ENCODE data around the gene KIAA0586.
"Not testable (repeated sequence)": the region's sequence is repeated elsewhere in the genome, so short reads cannot be mapped to it uniquely, and the experiment has no call there.

The KIAA0586 gene

DNA sequence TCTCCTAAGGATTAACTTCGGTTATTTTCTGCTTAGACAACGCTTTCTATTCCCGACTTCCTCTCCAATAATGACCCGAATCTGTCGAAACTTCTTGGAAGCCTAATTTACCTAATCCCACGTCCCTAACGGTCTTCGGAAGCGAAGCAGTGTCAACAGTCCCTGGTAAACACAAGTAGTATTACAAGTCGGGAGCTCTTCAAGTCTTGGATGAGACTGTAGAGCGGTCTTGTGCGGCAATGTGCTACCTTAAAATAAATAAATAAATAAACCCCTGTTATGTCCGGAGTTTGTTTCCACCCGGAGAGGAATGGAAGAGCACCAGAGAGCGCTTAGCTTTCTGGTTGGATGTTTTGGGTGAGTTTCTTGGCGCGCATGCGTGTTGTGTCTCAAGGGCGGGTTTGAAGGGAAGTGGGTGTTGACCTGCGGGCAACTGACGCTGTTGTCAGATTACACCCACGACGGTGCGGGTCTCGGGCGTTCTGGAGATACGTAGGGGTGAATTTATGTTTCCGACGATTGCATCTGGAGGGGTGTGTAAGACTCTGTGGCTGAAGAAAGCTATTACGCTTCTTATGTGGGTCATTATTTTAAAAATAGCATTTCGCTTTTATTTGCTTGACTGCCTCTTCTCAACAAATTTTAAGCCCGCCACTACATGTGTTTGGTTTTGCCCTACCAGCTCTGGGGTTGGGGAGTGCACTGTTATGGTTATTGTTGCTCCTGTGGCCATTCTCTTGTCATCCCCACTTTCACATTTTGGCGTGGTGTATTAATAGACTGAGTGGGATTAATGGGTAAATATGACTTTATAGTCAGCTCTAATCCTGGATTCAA is at the start of gene KIAA0586, which contains the start of gene TIMM9:
KIAA0586 (plus strand) TSS at position 439 of the 837 bp plus-strand sequence. CDS start 546 bp downstream, outside the sequence.
TIMM9 (minus strand) TSS at position 251 of the 837 bp plus-strand sequence. CDS start 15,586 bp downstream, outside the sequence.
- DNase-seq (ENCODE audit: low read depth, low spot score) = peak; percentile 98

DNA sequence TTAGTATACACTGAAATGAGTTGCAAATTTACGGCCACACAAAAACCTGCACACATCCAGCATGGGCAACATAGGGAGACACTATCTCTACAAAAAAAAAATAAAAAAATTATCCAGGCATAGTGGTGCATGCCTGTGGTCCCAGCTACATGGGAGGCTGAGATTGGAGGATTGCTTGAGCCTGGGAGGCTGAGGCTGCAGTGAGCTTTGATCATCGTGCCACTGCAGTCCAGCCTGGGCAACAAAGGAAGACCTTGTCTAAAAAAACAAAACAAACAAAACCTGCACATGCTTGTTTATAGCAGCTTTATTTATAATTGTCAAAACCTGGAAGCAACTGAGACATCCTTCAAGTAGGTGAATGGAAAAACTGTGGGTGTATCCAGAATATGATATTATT is 36.7 kb upstream of the KIAA0586 start:
- no peak for DNase-seq (ENCODE audit: low read depth, low spot score)

DNA sequence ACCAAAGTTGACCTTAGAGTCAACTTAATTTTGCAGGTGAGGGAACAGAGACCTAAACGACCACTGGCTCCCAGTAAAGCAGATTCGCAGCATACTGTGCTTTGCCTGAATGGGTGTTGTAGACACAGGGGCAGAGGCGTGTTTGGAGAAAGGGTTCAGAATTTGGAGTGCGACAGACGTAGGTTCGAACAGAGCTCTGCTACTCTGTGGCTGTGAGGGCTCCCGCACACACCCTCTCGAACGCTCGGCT is 32.0 kb upstream of the KIAA0586 start:
- DNase-seq (ENCODE audit: low read depth, low spot score) = no peak

DNA sequence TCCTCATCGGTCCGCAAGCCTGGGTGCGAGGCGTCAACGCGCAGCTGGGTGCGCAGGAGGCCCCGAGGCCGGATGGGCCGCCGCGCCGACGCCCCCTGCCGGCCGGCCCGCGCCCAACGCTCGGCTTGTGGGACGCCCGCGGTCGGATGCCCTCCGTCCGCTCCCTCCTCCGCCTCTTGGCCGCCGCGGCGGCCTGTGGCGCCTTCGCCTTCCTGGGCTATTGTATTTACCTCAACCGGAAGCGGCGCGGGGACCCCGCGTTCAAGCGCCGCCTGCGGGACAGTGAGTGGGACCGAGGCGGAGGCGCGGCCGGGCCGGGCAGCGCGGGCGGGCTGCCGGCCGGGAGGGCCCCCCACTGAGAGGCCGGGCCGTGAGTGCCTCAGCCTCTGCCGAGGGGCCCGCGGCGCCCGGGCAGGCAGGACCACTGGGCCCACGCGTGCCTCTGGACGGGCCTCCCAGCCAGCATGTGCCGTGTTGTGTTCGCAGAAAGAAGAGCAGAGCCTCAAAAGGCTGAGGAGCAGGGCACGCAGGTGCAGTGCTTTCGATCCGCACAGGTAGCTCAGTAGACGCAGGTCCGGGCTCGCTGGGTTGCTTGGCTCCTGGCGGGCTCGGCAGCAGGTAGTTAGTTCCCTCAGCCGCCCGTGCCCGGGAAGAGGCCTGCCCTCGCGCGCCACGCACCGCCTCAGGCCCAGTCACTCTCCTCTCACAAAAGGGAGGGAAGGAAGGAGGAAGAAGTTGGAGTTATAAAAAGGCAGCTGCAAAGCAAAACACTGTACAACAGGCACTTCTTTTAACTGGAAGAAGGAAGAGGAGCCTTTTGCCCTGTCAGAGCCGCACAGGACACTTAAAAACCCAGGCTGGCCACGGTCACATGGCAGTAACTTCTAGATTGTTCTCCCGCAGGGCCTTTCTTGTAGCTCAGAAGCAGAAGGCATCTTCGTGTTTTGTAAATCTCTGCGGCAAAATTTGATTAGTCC is 31.4 kb upstream of the KIAA0586 start, which contains the start of gene TOMM20L:
TOMM20L (plus strand) TSS at position 119 of the 977 bp plus-strand sequence; CDS start at position 147, 28 bp downstream.
- DNase-seq (ENCODE audit: low read depth, low spot score) = peak; percentile 89

DNA sequence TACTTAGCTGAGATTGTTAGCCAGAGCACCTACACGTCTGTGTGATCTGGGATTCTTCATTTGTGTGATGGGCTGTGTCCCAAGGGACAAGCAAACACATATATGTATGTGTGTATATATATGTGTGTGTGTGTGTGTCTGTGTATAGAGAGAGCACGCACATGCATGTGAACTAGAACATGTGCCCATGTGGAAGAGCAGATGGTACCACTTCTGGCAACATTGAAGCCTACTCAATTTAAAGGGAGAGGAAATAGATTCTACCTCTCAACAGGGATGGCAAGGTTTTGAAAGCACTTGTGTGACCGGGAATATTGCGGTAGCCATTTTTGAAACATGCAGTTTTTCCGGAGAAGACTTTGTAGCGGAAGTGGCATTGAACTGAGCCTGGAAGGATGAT is 30.4 kb upstream of the KIAA0586 start:
- DNase-seq (ENCODE audit: low read depth, low spot score) = no peak

DNA sequence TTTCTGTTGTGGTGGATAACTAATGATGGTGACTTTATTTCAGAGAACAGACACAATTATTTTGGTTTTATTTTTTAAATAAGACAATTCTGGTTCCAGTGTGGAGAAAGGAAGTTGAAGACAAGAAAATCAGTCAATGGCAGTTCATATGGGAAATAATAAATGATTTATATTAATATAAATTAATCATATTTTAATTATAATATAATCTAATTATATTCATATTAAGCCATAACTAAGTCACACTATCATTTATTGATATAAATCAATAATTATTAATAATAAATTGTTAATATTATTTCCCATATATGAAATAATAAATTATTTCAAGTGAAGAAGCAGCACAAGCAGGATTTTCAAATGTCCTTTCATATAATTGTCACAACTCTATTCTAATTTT is 29.0 kb upstream of the KIAA0586 start:
- DNase-seq (ENCODE audit: low read depth, low spot score) = no peak

- no peak for DNase-seq (ENCODE audit: low read depth, low spot score)
These were observed 28.6 kb upstream of the KIAA0586 start for GRCh38 chr14:58398895-58399294.

DNA sequence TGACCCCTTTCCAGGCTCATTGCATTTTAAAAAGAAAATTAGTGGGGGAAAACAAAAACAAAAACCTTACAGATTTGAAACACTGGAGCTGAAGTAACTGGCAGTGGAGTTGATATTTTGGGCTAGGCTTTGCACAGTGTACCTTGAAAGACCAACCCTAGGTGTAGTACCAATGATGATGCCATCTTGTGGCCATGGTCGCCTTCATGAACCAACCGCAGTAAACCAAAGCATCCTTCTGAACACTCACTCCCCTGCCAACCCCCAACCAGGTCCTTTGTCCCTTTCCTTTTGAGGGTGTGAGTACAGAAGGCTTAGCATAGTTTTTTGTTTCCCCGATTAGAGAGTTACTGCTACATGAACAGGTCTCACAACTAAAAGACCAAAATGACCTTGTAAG is 25.9 kb upstream of the KIAA0586 start:
- no peak for DNase-seq (ENCODE audit: low read depth, low spot score)

DNA sequence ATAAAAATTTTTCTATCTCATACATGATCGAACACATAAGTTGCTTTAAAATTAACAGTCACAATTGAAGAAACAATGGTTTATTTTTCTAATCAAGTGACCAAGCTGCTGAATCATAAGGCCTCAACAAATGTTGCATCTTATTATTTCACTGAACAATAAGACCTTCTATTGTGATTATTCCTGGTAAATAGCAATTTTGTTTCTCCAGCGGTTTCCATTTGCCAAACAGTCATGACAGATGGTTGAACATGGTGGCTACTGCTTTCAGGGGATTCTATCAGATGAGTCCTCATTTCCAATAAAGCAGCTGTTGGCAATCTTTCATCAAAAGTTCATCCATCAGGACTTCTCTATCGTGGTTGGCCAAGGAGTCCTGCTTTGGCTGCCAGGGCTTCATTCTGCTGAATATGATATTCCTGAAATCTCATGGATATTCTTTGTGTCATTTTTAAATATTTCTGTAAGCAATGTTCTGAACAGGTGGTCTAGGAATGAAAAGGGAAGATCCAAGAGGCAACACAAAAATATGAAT is 18.8 kb upstream of the KIAA0586 start:
- no peak for DNase-seq (ENCODE audit: low read depth, low spot score)

GRCh38 chr14:58414845-58415244 is 12.7 kb upstream of the KIAA0586 start:
- peak; percentile 36 for DNase-seq (ENCODE audit: low read depth, low spot score)

GRCh38 chr14:58415636-58416547 is 11.6 kb upstream of the KIAA0586 start:
- DNase-seq (ENCODE audit: low read depth, low spot score) = no peak

DNA sequence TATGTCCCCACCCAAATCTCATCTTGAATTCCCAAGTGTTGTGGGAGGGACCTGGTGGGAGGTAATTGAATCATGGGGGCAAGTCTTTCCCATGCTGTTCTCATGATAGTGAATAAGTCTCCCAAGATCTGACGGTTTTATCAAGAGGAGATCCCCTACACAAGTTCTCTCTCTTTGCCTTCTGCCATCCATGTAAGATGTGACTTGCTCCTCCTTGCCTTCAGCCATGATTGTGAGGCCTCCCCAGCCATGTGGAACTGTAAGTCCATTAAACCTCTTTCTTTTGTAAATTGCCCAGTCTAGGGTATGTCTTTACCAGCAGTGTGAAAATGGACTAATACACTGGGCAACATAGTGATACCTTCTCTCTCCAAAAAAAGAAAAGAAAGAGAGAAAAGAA is 10.6 kb upstream of the KIAA0586 start:
- DNase-seq (ENCODE audit: low read depth, low spot score) = not testable (repeated sequence)

DNA sequence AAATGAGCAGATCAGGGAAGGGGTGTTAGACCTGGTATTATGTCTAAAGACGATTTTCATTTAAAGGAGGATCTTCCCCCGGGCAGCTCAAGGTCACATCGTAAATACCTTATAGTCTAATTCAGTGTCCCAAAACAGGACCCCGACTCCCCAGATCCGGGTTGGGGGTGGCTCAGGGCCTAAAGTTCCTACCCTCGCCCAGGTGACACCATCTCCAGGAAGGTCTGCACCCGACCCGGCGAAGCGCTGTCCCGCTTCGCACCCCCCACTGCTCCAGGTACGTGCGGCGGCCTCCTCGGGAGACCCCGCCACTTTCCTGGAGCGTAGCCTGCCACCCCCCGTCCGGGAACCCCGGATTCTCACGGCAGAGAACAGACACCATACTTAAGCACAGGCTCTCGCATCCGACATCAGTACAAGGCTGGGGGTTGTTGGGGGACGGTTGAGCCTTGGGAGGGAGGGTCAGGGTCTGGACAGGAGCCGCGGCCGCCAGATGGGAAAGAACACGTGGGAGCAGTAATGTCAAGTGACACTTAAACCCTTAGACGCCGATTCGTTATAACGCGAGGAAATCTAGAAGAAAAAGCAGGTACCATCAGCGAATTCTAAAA is 744 bp upstream of the KIAA0586 start:
- peak; percentile 76 for DNase-seq (ENCODE audit: low read depth, low spot score)

GRCh38 chr14:58428118-58428683 is 682 bp downstream of the KIAA0586 start:
- peak; percentile 29 for DNase-seq (ENCODE audit: low read depth, low spot score)

GRCh38 chr14:58430156-58430555 is 2.6 kb downstream of the KIAA0586 start:
- DNase-seq (ENCODE audit: low read depth, low spot score) = no peak

DNA sequence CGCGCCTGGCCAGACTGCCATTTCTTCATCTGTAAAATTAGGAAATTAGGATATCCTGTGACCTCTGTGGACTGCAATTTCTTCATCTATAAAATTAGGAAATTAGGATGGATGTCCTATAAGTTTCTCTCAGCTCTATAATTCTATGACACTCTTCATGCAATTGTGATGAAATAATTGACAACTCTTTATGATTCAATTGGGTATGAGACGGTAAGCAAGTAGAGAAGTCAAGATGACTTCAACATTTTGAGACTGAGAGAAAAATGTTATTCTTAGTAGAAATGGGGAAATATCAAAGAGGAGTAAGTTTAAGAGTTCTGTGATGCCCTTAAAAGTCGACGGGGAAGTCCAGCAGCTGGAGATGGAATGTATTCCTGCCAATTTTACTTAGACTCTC is 12.0 kb downstream of the KIAA0586 start:
- DNase-seq (ENCODE audit: low read depth, low spot score) = no peak

GRCh38 chr14:58444627-58445026 is 17.1 kb downstream of the KIAA0586 start:
- DNase-seq (ENCODE audit: low read depth, low spot score) = no peak

GRCh38 chr14:58455593-58456265 is 28.2 kb downstream of the KIAA0586 start:
- peak; percentile 65 for DNase-seq (ENCODE audit: low read depth, low spot score)

DNA sequence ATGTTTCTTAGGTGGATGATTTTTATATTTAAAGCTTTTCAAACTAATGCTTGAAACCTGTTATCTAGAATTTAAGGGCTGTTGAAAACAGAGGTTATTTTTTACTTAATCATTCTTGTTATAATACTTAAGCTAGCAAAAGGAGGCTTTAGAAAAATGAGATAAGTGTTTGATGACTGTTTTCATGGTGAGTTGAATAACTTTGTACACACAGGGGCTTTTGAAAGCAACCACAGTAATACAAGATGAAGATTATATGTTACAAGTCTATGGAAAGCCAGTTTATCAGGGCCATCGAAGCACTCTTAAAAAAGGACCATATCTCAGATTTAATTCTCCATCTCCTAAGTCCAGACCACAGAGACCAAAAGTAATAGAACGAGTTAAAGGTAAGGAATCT is 33.3 kb downstream of the KIAA0586 start:
- DNase-seq (ENCODE audit: low read depth, low spot score) = no peak

- no peak for DNase-seq (ENCODE audit: low read depth, low spot score)
These were observed 35.6 kb downstream of the KIAA0586 start for GRCh38 chr14:58463147-58463546.
